ENCODE results near the gene SLC5A12.

Gene SLC5A12

GRCh38 chr11:26721948-26722475, at the start of gene SLC5A12:
Gene SLC5A12 (minus strand): TSS chr11:26722060. CDS start chr11:26721714, 346 bp downstream.
- DNase-seq, result no peak

GRCh38 chr11:26769027-26769426, 47.2 kb upstream of the SLC5A12 start:
- DNase-seq, result no peak

- DNase-seq, result no peak
These were observed 45.2 kb upstream of the SLC5A12 start for GRCh38 chr11:26767060-26767459.

- DNase-seq, result no peak
These were observed 43.5 kb upstream of the SLC5A12 start for GRCh38 chr11:26765323-26765722.

GRCh38 chr11:26764825-26765224, 43.0 kb upstream of the SLC5A12 start:
- DNase-seq, result no peak

- DNase-seq, result no peak
These were observed 42.5 kb upstream of the SLC5A12 start for GRCh38 chr11:26764315-26764714.

- DNase-seq, result no peak
These were observed 40.2 kb upstream of the SLC5A12 start for GRCh38 chr11:26762089-26762488.

GRCh38 chr11:26761361-26761809, 39.5 kb upstream of the SLC5A12 start:
- no peak for DNase-seq

- no peak for DNase-seq
These were observed 36.1 kb upstream of the SLC5A12 start for GRCh38 chr11:26757995-26758394.

- no peak for DNase-seq
These were observed 33.9 kb upstream of the SLC5A12 start for GRCh38 chr11:26755762-26756161.

- DNase-seq, result no peak
These were observed 32.1 kb upstream of the SLC5A12 start for GRCh38 chr11:26753723-26754504.

GRCh38 chr11:26749927-26750326, 28.1 kb upstream of the SLC5A12 start:
- no peak for DNase-seq

GRCh38 chr11:26743622-26744021, 21.8 kb upstream of the SLC5A12 start:
- no peak for DNase-seq

GRCh38 chr11:26742966-26743365, 21.1 kb upstream of the SLC5A12 start:
- no peak for DNase-seq

GRCh38 chr11:26741036-26741435, 19.2 kb upstream of the SLC5A12 start:
- no peak for DNase-seq

GRCh38 chr11:26739366-26740073, 17.7 kb upstream of the SLC5A12 start:
- no peak for DNase-seq

- DNase-seq, result no peak
These were observed 12.8 kb upstream of the SLC5A12 start for GRCh38 chr11:26734691-26735090.

GRCh38 chr11:26731084-26731456, 9.2 kb upstream of the SLC5A12 start:
- DNase-seq, result no peak

- no peak for DNase-seq
These were observed 8.7 kb upstream of the SLC5A12 start for GRCh38 chr11:26730414-26731083.

GRCh38 chr11:26729284-26729683, 7.4 kb upstream of the SLC5A12 start:
- DNase-seq, result no peak

GRCh38 chr11:26726960-26727359, 5.1 kb upstream of the SLC5A12 start:
- no peak for DNase-seq

- no peak for DNase-seq
These were observed 1.9 kb downstream of the SLC5A12 start for GRCh38 chr11:26719998-26720397.

- no peak for DNase-seq
These were observed 2.4 kb downstream of the SLC5A12 start for GRCh38 chr11:26719289-26719973.
